Natural killer cell treated with Interleukin-12 subunit alpha and Interleukin-12 subunit beta and Interleukin-15 and Interleukin-18, amount 100 ng/mL, for 72 hours (primary cell): ENCODE measurements around the gene CCL25. TPM values are rescaled to one million over a fixed set of nuclear protein-coding genes. Genes with fewer than 3 reads are reported as not detected.
A peak's percentile ranks its signal among the peaks of the same experiment; 100 is the strongest.
"Not testable (repeated sequence)": the region's sequence is repeated elsewhere in the genome, so short reads cannot be mapped to it uniquely, and the experiment has no call there.

ENCODE experiments used
- ATAC-seq, 2 donors: fragments of 150-1000 bp; cut with Tn5 transposase in 1 of 2; sonication (Bioruptor Pico), chemical (Tn5 transposase) in 1 of 2; 2 replicates each; pipeline ENCODE4 v1.10.0; 2021
- DNase-seq: peaks from one replicate; pipeline ENCODE4 v3.0.0; 2022; ENCODE audit warnings: low spot score
- H3K27ac Mint-ChIP-seq, 2 donors: 1 replicate in 1 of 2; 2 replicates in 1 of 2; pipeline ENCODE4 v1.8.0; 2022; ENCODE audit warnings: mixed read lengths in 2 of 2, mild to moderate bottlenecking in 1 of 2, moderate library complexity in 1 of 2
- H3K27me3 Mint-ChIP-seq, 2 donors: 1 replicate in 1 of 2; 2 replicates in 1 of 2; pipeline ENCODE4 v1.8.0; 2022; ENCODE audit warnings: mixed read lengths in 2 of 2
- H3K36me3 Mint-ChIP-seq: one replicate; pipeline ENCODE4 v1.8.0; 2022; ENCODE audit warnings: mixed read lengths
- H3K4me1 Mint-ChIP-seq, 2 donors: 1 replicate in 1 of 2; 2 replicates in 1 of 2; pipeline ENCODE4 v1.8.0; 2022; ENCODE audit warnings: low read depth in 2 of 2, mixed read lengths in 2 of 2, mild to moderate bottlenecking in 1 of 2
- H3K4me3 Mint-ChIP-seq: one replicate; pipeline ENCODE4 v1.8.0; 2022; ENCODE audit warnings: mixed read lengths
- H3K9me3 Mint-ChIP-seq: 2 replicates; pipeline ENCODE4 v1.8.0; 2022; ENCODE audit warnings: mixed read lengths
- total RNA-seq, 2 donors: library from RNA; stranded (reverse); gene quantifications; one replicate each; pipeline ENCODE4 v1.2.3, GENCODE V29; 2022

The CCL25 gene
- total RNA-seq, 2 donors from 2014 or later, result 0.71 TPM; not detected in 1

DNA sequence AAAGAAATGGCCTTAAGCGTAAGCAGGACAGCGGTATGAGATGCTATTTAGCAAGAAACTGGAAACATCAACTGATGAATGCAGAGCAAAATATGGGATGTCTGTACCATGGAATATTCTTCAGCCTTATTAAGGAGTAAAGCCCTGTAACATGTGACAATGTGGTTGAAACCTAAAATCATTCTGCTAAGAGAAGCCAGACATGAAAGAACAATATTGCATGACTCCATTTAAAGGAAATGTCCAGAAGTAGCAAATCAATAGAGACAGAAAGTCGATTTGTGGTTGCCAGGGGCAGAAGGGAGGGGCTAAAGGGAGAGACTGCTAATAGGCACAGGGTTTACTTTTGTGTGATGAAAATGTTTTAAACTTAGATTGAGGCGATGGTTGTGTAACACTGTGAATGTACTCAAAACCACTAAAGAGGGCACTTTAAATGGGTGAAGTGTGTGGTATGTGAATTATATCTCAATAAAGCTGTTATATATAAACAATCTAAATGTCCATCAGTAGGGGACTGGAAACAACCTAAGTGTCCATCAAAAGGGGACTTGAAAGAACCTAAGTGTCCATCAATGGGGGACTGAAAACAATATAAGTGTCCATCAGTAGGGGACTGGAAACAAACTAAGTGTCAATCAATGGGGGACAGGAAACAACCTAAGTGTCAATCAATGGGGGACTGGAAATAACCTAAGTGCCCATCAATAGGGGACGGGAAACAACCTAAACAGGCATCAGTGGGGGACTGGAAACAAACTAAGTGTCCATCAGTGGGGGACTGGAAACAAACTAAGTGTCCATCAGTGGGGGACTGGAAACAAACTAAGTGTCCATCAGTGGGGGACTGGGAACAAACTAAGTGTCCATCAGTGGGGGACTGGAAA lies 45.4 kb downstream of the CCL25 start:
- Mint-ChIP-seq H3K27me3 (peaks cover 5 to 13% of the 10 kb centered on the region in 2 donors), H3K9me3 (peaks cover 13% of the 10 kb centered on the region), H3K4me1 (peaks cover 0 to 22% of the 10 kb centered on the region in 2 donors), H3K27ac (peak overlapping the region; percentile 13 to 80), H3K36me3 (no peaks in the 10 kb centered on the region), H3K4me3 (peak overlapping the region; percentile 14)
- DNase-seq, result no peak
- ATAC-seq, result peak in 1 of 2 donors; percentile 67

DNA sequence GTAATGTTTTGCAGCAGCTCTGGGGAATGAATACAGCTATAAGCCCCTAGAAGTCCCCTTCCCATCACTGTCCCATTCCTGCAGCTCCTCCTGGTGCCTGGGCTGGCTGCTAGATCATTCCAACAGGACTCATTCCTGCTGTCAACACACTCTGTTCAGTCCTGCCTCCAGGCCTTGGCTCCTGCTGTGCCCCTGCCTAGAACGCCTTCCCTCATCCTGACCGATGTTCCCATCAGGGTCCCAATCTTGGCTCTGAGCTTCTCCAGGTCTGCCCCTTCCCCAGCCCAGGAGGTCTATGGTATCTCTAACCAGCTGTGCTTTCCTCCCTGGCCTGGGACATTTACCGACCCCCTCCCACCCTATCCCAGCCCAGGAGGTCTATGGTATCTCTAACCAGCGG lies 48.8 kb downstream of the CCL25 start:
- H3K4me1 Mint-ChIP-seq, result peaks cover 0 to 22% of the 10 kb centered on the region in 2 donors
- H3K36me3 Mint-ChIP-seq, result no peaks in the 10 kb centered on the region
- H3K9me3 Mint-ChIP-seq, result peaks cover 7% of the 10 kb centered on the region
- H3K27me3 Mint-ChIP-seq, result peaks cover 8 to 20% of the 10 kb centered on the region in 2 donors
- H3K27ac Mint-ChIP-seq, result no peak overlapping the region
- ATAC-seq, result no peak
- no peak for DNase-seq
- no peak overlapping the region for H3K4me3 Mint-ChIP-seq

DNA sequence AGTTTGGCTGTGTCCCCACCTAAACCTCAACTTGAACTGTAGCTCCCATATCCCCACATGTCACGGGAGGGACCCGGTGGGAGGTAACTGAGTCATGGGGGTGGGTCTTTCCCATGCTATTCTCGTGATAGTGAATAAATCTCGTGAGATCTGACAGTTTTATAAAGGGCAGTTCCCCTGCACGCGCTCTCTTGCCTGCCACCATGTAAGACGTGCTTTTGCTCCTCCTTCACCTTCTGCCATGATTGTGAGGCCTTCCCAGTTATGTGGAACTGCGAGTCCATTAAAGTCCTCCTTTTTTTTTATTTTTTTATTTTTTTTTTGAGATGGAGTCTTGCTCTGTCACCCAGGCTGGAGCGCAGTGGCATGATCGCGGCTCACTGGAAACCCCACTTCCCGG lies 49.4 kb downstream of the CCL25 start:
- not testable (repeated sequence) for H3K27ac Mint-ChIP-seq, H3K4me3 Mint-ChIP-seq, H3K9me3 Mint-ChIP-seq, H3K36me3 Mint-ChIP-seq, DNase-seq, ATAC-seq
- Mint-ChIP-seq H3K27me3 (peaks cover 8 to 20% of the 10 kb centered on the region in 2 donors), H3K4me1 (peaks cover 0 to 18% of the 10 kb centered on the region in 2 donors)

DNA sequence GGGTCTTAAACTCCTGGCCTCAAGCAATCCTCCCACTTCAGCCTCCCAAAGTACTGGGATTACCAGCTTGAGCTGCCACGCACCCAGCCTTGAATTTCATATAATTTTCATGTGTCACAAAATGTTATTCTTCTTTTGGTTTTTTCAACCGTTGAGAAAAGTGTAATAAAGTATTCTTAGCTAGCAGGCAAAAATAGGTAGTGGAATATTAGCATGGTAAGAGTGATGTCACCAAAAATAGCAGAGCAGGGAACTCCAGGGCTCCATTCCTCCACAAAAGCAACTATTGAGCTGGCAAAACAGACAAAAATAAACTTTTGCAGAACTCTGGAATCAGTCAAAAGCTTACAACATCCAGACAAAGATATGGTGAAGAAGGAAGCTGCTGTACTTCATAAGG lies 52.9 kb downstream of the CCL25 start:
- no peaks in the 10 kb centered on the region for H3K4me1 Mint-ChIP-seq
- ATAC-seq (no peak), DNase-seq (no peak)
- no peak overlapping the region for H3K4me3 Mint-ChIP-seq
- H3K27me3 Mint-ChIP-seq, result peaks cover 6 to 13% of the 10 kb centered on the region in 2 donors
- no peaks in the 10 kb centered on the region for H3K36me3 Mint-ChIP-seq
- H3K9me3 Mint-ChIP-seq, result no peaks in the 10 kb centered on the region
- H3K27ac Mint-ChIP-seq, result no peak overlapping the region

DNA sequence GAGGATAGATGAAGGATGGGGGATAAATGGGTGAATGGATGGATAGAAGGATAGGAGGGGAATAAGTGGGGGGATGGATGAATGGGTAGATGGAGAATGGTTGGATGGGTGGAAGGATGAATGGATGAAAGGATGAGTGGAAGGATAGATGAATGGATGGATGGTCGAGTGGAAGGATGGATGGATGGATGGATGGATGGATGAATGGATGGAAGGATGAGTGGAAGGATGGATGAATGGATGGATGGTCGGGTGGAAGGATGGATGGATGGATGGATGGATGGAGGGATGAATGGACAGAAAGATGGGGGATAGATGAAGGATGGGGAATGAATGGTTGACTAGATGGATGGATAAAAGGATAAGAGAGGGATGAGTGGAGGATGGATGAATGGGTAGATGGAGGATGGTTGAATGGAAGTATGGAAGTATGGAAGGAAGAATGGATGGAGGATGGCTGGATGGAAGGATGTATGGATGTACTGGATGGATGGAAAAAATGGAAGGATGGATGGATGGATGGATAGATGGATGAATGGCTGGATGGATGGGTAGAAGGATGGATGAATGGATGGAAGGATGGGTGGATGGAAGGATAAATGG lies 54.8 kb downstream of the CCL25 start:
- Mint-ChIP-seq H3K9me3 (no peaks in the 10 kb centered on the region), H3K4me3 (no peak overlapping the region), H3K36me3 (no peaks in the 10 kb centered on the region), H3K27ac (no peak overlapping the region), H3K4me1 (no peaks in the 10 kb centered on the region), H3K27me3 (peaks cover 4 to 7% of the 10 kb centered on the region in 2 donors)
- no peak for DNase-seq
- ATAC-seq, result no peak

DNA sequence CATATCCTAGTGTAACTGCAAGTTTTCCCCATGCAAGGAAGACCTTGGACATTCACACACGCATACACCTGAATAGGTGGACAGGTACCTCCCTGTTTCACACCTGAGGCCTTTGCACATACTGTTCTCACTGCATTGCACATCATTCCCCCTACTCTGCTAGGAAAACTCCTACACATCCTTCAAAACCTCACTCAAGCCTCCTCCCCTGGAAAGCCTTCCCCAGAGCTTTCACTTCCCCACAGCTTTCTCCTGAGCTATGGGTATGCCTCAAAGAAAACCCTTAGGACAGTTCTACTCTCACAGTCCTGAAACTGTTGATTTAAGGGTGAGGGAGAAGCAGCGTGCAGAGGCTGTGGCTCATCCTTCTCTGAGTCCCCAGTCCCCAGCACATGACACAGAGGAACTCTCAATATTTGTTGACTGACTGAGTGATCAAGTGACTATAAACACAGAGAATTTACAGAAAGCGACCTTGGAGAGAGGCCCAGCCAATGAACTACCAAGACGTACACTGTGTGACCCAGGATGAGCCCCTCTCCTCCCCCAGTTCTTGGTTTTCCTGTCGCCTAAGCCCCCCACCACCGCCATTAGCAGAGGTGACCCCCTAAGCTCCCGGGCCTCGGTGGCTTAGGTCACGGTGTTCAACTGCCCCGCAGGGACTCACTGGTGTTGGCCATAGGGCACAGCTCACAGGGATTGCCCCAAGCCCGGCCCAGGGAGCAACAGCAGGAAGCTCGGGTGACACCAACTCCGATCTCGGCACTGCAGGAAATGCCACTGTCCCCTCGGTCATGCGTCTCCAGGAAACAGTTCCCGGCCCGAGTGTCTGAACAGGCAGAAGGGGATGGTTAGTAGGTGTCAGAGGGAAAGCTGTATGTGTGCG lies 56.2 kb downstream of the CCL25 start:
- Mint-ChIP-seq H3K36me3 (no peaks in the 10 kb centered on the region), H3K27ac (no peak overlapping the region), H3K27me3 (peaks cover 4 to 7% of the 10 kb centered on the region in 2 donors), H3K4me3 (no peak overlapping the region), H3K4me1 (no peaks in the 10 kb centered on the region), H3K9me3 (no peaks in the 10 kb centered on the region)
- no peak for ATAC-seq
- DNase-seq, result peak; percentile 44

DNA sequence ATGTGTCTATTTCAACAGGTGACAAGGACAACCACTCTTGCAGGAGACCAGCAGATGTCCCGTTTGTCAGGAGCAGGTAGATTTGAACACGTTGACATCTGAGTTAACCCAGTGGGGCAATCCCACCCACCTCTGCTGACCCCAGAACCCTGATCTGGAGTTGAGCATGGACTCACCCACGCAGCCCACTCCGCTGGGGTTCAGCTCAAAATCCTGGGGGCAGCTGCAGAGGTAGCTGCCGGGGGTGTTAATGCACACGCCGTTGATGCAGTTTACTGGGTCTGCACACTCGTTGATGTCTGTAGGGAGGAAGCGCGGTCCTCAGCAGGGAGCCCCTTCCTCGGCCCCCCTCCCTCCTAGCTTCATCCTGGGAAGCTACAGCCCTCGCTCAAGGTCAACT lies 56.9 kb downstream of the CCL25 start:
- Mint-ChIP-seq H3K27me3 (peaks cover 4 to 7% of the 10 kb centered on the region in 2 donors), H3K36me3 (no peaks in the 10 kb centered on the region), H3K27ac (no peak overlapping the region), H3K9me3 (no peaks in the 10 kb centered on the region), H3K4me1 (no peaks in the 10 kb centered on the region), H3K4me3 (no peak overlapping the region)
- DNase-seq (peak; percentile 18), ATAC-seq (no peak)

DNA sequence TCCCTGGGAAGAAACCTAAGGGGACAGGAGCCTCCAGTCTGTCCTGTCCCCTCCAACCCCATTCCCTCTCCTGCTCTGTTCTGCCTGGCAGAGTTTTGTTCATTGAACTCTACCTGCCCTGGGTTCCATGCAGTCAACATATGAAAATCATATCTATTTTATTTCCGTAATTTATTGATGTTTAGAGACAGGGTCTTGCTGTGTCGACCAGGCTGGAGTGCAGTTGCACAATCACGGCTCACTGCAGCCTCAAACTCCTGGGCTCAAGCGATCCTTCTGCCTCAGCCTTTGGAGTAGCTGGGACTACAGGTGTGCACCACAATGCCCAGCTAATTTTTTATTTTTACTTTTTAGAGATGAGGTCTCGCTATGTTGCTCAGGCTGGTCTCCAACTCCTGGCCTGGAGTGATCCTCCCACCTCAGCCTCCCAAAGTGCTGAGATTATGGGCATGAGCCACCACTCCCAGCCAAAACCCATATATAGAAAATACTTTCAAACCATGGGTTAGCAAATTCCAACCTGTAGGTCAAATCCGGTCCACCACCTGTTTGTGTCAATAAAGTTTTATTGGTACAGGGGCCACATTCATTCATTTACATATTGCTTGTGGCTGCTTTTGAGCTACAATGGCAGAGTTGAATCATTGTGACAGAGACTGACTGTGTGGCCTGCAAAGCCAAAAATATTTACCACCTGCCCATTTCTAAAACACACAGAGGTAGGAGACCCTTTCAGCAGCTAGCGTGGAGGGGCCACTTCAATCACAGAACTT lies 57.5 kb downstream of the CCL25 start:
- H3K27ac Mint-ChIP-seq, result no peak overlapping the region
- ATAC-seq (no peak), DNase-seq (no peak)
- no peaks in the 10 kb centered on the region for H3K9me3 Mint-ChIP-seq
- no peak overlapping the region for H3K4me3 Mint-ChIP-seq
- peaks cover under 1 to 4% of the 10 kb centered on the region in 2 donors for H3K27me3 Mint-ChIP-seq
- no peaks in the 10 kb centered on the region for H3K4me1 Mint-ChIP-seq
- no peaks in the 10 kb centered on the region for H3K36me3 Mint-ChIP-seq

DNA sequence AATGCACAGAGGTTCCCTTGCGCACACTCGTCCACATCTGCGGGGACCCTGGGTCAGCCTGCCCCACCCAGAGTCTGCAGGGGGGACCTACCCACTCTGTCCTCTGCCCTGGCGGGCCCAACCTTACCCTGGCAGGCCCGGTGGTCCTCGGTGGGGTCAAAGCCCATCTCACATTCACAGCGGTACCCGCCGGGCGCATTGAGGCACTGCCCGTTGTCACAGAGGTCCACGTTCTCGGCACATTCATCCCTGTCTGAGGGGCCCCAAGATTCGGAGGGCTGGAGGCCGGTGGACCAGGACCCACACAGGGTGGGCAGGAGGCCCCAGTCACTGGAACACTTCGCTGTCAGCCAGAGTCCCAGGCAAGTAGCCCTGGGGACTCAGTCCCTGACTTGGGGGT lies 58.4 kb downstream of the CCL25 start:
- ATAC-seq, result no peak
- H3K4me1 Mint-ChIP-seq, result no peaks in the 10 kb centered on the region
- no peaks in the 10 kb centered on the region for H3K27me3 Mint-ChIP-seq
- no peak overlapping the region for H3K27ac Mint-ChIP-seq
- no peaks in the 10 kb centered on the region for H3K9me3 Mint-ChIP-seq
- DNase-seq, result peak; percentile 58
- no peaks in the 10 kb centered on the region for H3K36me3 Mint-ChIP-seq
- H3K4me3 Mint-ChIP-seq, result no peak overlapping the region

DNA sequence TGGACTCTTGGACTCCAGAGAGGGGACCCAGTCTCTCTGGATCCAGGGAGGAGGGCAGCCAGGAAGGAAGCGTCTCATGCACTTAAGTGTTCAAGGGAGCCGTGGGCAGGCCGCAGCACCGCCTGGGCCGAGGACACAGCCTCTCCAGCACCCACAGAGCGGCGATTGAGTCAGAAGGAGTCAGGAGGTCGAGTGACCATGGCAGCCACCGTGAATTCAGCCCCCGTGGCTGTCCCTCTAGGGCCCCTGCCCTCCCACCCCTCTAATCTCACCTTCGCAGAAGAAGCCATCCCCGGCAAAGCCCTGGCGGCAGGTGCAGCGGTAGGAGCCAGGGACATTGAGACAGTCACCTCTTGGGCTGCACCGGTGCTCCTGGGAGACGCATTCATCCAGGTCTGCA lies 58.8 kb downstream of the CCL25 start:
- Mint-ChIP-seq H3K4me1 (no peaks in the 10 kb centered on the region), H3K4me3 (no peak overlapping the region), H3K27ac (no peak overlapping the region), H3K27me3 (no peaks in the 10 kb centered on the region), H3K36me3 (no peaks in the 10 kb centered on the region), H3K9me3 (no peaks in the 10 kb centered on the region)
- ATAC-seq (no peak), DNase-seq (peak; percentile 38)

Other genes starting within 250 kb of the CCL25 start
- gene EVI5L, start 222.5 kb upstream of the CCL25 start, total RNA-seq, result 10 to 100 TPM in 1 of 2 donors, 1 to 10 TPM in 1; 7.8 to 11.5 TPM
- gene PRR36, start 178.4 kb upstream of the CCL25 start, total RNA-seq, result not detected
- gene LRRC8E, start 164.2 kb upstream of the CCL25 start, total RNA-seq, result not detected
- gene MAP2K7, start 148.9 kb upstream of the CCL25 start, total RNA-seq, result 10 to 100 TPM; 45.2 to 47.1 TPM
- gene TGFBR3L, start 137.9 kb upstream of the CCL25 start, total RNA-seq, result 1 to 10 TPM; 4.7 to 5.6 TPM
- 10 to 100 TPM; 25.4 to 48.6 TPM for gene SNAPC2, start 132.4 kb upstream of the CCL25 start, total RNA-seq
- gene CTXN1, start 126.6 kb upstream of the CCL25 start, total RNA-seq, result under 1 TPM in 1 of 2 donors, not detected in 1; 0.33 TPM
- 100 to 1,000 TPM in 1 of 2 donors, 10 to 100 TPM in 1; 76.0 to 126 TPM for gene TIMM44, start 109.1 kb upstream of the CCL25 start, total RNA-seq
- 100 to 1,000 TPM; 124 to 137 TPM for gene ELAVL1, start 47.1 kb upstream of the CCL25 start, total RNA-seq
- gene FBN3, start 96.8 kb downstream of the CCL25 start, total RNA-seq, result not detected
- 10 to 100 TPM; 36.8 to 55.8 TPM for gene CERS4, start 156.6 kb downstream of the CCL25 start, total RNA-seq